ENCODE data around the gene SH3RF3. TPM values are rescaled to one million over a fixed set of nuclear protein-coding genes. Genes with fewer than 3 reads are reported as not detected.

The SH3RF3 gene
- total and polyA plus RNA-seq, 9 of the 15 experiments (the other 6 are each of a cell fraction or from before 2014, with no cell fraction given): 0.02 TPM; not detected in 8

DNA sequence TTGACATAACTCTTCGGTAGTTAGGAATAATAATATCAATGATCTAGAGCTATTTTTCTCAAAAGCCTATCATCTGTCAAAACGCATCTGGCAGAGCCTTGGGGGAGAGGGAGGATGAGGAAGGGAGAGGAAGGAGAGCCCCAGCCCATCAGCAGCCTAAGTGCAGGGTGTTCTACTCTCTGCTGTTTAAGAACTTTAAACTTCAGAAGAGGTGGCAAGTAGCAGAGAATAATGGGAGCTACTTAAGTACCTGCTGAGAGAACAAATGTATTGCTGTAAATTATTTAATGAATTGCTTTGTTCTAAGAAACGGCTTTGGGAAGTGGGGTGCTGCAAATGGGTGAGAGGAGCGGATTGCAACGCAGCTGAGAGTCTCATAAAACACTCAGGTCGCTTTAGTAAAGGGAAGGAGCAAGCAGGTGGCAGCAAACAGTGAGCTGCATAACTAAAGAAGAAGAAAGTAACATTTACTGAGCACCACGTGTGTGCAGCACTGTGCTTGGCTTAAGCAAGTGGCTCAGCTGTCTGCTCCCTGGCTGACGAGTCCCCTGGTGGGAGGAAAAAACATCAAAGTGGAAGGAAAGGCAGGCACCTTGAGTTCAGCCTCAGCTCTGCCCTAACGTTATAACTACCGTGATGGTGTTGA lies 26.3 kb upstream of the SH3RF3 start:
- Histone ChIP-seq H3K9me1 (ENCODE audit: control insufficient read depth, insufficient read depth, low read length) (no peaks in the 10 kb centered on the region), H3K79me2 (ENCODE audit: control insufficient read depth, insufficient read depth, low read length) (no peaks in the 10 kb centered on the region), H3K4me2 (ENCODE audit: insufficient read depth, low read length) (no peak overlapping the region), H4K20me1 (replicated peaks; ENCODE audit: control insufficient read depth, insufficient read depth, low read length) (no peaks in the 10 kb centered on the region), H2AFZ (ENCODE audit: low read depth, low read length) (no peak overlapping the region), H3K27me3 (ENCODE audit: control insufficient read depth in 2 of 2, insufficient read depth in 2 of 2, low read length in 2 of 2) (peaks cover 13 to 16% of the 10 kb centered on the region in 2 experiments; a peak in 4 of 5 replicates), H3K4me1 (replicated peaks in 1 of 2; ENCODE audit: control insufficient read depth in 2 of 2, insufficient read depth in 2 of 2, low read length in 2 of 2) (no peaks in the 10 kb centered on the region), H3K27ac (ENCODE audit: extremely low read depth, low read depth, low read length) (no peak overlapping the region), H3K9me3 (replicated peaks; ENCODE audit: control insufficient read depth, insufficient read depth, low read depth, low read length) (no peaks in the 10 kb centered on the region), H3K36me3 (ENCODE audit: control insufficient read depth, insufficient read depth, low read length) (no peaks in the 10 kb centered on the region), H3K4me3 (no peak overlapping the region), H3K9ac (ENCODE audit: insufficient read depth in 1 of 2, low read depth in 2 of 2, low read length in 2 of 2) (no peak overlapping the region)
- FAIRE-seq (no peak), DNase-seq (ENCODE audit: extremely low read depth in 1 of 4, low spot score in 3 of 4) (no peak), ATAC-seq (no peak)
- in situ Hi-C loops (cut with MboI): no loop called here
- CTCF ChIA-PET (ENCODE audit: low intra/inter-chr PET ratio): no interaction called here
- TF ChIP-seq PHF20 (IDR thresholded peaks at IDR 0.05; ENCODE audit: partially characterized antibody): no peak
- TF ChIP-seq, protein P1, sequence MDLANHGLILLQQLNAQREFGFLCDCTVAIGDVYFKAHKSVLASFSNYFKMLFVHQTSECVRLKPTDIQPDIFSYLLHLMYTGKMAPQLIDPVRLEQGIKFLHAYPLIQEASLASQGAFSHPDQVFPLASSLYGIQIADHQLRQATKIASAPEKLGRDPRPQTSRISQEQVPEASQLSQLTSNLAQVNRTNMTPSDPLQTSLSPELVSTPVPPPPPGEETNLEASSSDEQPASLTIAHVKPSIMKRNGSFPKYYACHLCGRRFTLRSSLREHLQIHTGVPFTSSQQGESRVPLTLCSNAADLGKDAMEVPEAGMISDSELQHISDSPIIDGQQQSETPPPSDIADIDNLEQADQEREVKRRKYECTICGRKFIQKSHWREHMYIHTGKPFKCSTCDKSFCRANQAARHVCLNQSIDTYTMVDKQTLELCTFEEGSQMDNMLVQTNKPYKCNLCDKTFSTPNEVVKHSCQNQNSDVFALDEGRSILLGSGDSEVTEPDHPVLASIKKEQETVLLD (IDR thresholded peaks at IDR 0.05): no peak
- TF ChIP-seq ZNF253 (CRISPR knock-in tag; conservative IDR thresholded peaks at IDR 0.05): no peak
- TF ChIP-seq, protein P2, sequence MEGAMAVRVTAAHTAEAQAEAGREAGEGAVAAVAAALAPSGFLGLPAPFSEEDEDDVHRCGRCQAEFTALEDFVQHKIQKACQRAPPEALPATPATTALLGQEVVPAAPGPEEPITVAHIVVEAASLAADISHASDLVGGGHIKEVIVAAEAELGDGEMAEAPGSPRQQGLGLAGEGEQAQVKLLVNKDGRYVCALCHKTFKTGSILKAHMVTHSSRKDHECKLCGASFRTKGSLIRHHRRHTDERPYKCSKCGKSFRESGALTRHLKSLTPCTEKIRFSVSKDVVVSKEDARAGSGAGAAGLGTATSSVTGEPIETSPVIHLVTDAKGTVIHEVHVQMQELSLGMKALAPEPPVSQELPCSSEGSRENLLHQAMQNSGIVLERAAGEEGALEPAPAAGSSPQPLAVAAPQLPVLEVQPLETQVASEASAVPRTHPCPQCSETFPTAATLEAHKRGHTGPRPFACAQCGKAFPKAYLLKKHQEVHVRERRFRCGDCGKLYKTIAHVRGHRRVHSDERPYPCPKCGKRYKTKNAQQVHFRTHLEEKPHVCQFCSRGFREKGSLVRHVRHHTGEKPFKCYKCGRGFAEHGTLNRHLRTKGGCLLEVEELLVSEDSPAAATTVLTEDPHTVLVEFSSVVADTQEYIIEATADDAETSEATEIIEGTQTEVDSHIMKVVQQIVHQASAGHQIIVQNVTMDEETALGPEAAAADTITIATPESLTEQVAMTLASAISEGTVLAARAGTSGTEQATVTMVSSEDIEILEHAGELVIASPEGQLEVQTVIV (CRISPR knock-in tag; IDR thresholded peaks at IDR 0.05; ENCODE audit: borderline replicate concordance): no peak
- no peak for TF ChIP-seq ZBTB26 (CRISPR knock-in tag; IDR thresholded peaks at IDR 0.05)
- TF ChIP-seq MTA2 (IDR thresholded peaks at IDR 0.05; ENCODE audit: low read depth): no peak
- no peak for TF ChIP-seq ZNF311 (CRISPR knock-in tag; IDR thresholded peaks at IDR 0.05)
- POLR2A ChIA-PET: no interaction called here
- intact Hi-C loops (cut with micrococcal nuclease): no loop called here
- no TSS peak for BruUV-seq (replicated peaks)
- WGBS (ENCODE audit: insufficient coverage, low coverage, missing lambda C conversion rate): 3% methylated on average over 10 of the region's 10 CpGs
